GM12892 (cell line): ENCODE results near the gene RFXAP.

Source experiments
- POLR2A ChIP-seq: IDR thresholded peaks from 2 replicates; pipeline ENCODE4 v1.6.1; 2011; ENCODE audit warnings: low read depth, low read length, control low read depth
- POLR2AphosphoS5 ChIP-seq: IDR thresholded peaks from 2 replicates; pipeline ENCODE4 v1.6.1; 2011; ENCODE audit warnings: low read depth, low read length, control low read depth
- TAF1 ChIP-seq: IDR thresholded peaks from 2 replicates; pipeline ENCODE4 v1.6.1; 2011; ENCODE audit warnings: low read depth, mild to moderate bottlenecking, control low read depth, low read length, borderline replicate concordance

DNA sequence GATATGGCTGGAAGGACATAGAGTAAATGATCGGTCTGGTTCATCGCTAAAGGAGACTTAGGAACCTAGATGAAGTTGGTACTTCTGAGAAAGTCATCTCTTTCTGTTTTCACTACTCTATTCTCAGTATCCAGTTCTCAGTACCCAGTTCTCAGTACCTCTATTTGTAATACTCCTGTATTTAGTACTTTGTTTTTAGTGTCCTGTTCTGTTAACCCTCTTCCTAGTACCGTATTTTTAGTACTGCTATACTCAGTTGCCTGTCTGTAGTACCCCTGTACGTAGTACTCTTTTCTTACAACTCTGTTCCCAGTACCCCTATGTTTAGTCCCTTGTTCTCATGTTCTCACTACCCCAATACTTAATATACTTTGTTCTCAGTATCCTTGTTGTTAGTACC is 1.2 kb downstream of the RFXAP start:
- no peak for TF ChIP-seq POLR2A
- no peak for TF ChIP-seq TAF1
- no peak for TF ChIP-seq POLR2AphosphoS5
